NCI-H2196 treated with DMSO at 0.1 percent for 48 hours (cell line): ENCODE results near the gene CYTH1.

Experiments used
- DNase-seq: peaks from one replicate; lab custom pipeline; 2025; ENCODE audit not compliant: unreplicated experiment; lab: John Stamatoyannopoulos, UW

The CYTH1 gene

DNA sequence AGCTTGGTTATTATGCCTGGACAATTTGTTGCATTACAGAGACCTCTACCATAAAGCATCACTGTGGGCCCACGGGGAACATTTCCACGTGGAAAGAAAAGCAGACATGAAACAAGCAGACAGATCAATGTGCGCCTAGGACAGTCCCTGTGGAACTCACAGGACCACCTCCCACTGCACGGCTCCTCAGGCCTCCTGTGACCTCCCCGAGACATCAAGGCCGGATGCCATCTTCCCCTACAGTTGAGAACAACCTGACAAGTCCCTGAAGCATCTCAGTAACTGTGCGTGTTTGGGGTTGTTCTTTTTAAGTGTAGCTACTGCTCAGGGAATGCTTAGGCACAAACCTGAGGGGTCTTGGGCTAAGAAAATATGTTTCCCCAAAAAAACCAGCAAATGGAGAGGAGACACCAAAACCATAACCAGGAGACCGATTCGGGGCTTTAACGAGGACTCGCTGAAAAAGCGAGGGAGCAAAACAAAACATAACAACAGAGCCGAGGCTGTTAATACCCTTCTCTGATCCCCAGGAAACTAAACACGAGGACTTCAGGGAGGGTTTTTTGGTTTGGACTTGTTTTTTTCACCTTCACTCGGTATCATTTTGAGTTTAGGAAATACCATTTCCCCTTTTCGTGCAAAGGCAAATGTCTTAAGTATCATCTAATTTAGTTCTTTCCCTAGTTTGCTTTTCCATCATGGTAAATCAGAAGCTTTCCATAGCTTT, 87.1 kb downstream of the CYTH1 start:
- DNase-seq = no peak

DNA sequence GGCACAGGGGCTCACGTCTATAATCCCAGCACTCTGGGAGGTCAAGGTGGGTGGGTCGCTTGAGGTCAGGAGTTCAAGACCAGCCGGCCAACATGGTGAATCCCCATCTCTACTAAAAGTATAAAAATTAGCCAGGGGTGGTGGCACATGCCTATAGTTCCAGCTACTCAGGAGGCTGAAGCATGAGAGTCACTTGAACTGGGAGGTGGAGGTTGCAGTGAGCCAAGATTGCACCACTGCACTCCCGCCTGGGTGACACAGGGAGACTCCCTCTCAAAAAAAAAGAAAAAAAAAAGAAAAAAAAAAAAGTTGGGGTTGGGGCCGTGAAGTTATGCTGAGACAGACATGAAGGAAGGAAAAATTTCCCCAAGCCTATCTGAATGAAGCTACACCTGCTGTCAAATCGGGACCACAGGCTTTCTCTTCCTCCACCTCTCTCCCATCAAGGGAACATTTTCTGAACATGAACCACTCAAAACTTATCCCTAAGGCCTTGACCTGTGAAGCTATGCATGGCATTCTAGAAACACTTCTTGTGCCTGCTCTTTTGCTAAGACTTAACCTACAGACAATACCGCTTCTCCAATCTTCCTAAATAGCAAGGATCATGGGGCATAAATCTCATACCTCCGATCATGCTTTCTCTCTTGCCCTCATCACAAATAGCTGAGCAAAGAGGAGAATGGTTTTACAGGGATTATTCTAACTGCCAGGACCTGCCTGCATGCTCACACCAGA, 88.6 kb downstream of the CYTH1 start:
- DNase-seq = no peak

DNA sequence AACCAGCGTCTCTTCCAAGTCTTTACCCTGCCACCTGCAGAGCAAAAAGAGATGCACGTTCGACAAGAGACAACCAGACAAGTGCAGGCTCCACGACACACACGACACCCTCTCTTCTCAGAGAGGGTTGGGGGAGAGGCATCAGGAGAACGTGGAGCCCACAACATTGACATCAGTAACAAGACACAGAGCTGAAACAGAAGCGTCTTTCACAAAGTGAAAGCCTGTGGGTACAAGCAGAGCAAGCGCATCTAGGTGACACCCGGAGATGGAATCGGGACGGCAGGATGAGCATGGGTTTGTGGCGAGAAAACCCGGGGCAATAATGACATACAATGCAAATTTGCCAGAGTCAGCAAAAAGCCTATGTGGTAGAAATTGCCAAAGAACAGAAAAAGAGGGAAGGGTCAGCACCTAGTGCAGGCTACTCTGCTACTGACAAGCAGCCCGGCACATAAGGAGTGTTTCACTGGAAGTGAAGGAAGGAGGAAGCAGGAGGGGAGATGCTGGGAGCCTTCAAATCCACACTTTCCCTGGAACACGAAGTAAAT, 89.5 kb downstream of the CYTH1 start:
- no peak for DNase-seq

DNA sequence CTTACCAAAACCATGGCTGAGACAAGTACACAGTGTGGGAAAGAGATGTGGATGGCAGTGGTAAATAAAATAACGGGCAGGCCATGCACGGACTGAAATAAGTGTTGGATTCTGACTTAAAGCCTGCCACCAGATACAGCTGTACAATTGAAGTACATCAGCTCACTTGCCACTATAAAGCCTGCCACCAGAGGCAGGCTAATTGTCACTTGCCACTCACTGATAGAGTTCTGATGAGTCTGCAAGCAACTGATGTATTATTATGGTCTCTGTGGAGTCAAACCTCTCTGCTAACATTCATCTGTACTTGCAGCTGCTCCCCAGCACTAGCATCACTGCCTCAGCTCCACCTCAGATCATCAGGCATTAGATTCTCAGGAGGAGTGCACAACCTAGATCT, 93.0 kb downstream of the CYTH1 start:
- no peak for DNase-seq

DNA sequence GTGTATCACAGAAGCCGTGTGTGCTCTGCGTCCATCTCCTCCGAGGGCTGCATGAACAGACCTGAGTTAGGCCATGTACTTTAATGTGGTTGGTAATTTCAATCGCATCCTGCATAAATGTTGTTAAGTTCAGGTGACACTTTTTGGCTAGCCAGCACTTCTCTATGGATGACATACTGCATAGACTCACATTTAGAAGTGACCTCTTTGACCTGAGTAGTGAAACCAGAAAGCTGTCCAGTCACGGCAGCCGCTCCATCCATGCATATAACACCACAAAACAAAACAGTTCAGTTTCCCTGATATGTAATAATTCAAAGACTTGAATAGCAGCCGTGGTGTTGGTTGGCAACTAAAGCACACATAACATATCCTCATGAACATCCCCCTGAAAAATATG, 94.1 kb downstream of the CYTH1 start:
- no peak for DNase-seq

DNA sequence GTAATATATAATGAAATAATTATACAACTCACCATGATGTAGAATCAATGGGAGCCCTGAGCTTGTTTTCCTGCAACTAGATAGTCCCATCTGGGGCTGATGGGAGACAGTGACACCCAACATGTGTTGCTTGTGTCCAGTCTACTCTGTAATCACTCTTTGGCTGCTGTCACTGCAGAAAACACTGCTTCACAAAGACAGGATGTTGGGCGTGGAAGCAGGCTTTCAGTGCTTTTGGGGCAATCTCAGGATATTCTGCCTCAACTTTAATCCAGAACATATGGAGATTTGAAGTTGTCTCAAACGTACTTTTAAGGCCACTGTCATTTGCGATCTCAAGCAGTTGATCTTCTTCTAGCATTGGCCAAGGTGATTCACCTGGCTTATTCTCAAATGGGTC, 94.9 kb downstream of the CYTH1 start:
- DNase-seq = no peak

DNA sequence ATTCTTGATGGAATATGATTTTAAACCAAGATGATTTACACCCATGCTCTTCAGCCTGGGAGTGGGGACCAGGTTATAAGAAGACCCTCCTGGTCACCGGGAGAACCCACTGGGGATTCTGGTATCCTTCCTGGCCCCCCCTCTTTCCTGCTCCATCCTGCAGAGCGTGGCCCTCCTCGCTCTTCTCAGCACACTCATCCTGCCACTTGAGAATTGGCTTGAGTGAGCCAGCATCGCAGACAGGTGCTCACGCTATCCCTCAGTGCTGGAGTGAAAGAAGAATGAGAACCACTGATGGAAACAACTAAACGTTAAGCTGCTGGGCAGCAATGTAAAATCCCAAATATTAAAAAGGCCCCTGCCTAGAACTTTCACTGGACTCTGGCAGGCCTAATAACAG, 98.0 kb downstream of the CYTH1 start:
- no peak for DNase-seq

DNA sequence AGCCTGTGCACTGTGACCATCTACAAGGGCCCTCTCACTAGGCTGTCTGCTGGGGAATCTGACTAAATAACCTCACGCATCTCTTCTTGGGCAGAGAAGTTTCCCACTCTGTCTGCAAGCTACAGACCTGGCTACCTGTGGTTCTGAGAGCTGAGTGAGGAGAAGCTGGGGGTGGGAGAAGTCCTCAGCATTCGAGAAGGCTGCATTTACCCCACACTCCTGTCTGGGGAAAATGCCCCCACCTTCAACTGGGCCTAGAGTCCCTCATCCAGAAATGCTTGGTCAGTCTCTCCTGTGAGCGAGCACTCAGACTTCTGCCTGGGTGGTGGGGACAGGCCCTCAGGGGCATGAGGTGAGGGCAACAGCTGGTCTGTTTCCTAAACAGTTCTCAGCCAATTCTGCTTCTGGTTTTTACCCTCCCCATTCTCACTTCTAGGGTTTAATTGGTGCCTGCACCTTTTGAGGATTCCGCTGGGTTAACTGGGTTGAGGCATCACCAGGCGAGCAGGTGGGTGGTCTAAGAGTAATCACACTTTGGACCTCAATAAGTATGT, 98.6 kb downstream of the CYTH1 start:
- no peak for DNase-seq

DNA sequence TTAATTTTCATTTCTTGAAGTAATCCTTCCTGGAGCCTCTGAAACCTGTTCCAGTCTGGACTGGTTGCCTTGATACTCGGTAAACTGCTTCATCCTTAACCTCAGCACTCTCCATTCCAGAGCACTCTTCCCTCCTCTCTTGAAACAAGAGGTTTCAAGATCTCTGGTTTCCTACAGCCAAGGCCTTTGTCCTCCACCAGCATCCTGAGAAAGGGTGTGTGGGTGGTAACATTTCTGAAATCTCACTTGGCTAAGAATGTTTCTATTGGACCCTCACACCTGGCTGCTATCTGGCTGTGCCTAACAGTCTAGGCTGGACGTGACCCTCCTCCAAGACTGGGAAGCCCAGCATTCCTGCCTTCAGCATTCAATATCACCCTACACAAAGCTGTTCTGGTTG, 99.7 kb downstream of the CYTH1 start:
- no peak for DNase-seq

DNA sequence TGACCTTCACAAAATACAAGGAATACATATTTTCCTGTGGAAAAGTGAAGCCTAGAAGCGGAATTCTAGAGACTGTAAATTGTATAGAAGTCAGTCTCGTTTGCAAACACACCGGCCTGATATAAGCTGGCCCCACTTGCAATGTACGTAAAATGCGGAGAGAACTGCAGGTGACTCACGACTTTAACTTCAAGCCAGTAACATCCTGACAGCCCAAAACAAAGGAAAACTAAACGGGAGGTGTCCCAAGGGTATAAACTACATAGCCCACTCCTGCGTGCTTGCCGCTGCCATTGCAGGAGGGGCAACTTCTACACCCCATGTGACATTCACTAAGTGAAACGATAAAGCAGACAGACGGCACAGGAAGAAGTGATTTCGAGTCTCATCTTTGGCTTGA, 101.6 kb downstream of the CYTH1 start:
- DNase-seq = no peak

DNA sequence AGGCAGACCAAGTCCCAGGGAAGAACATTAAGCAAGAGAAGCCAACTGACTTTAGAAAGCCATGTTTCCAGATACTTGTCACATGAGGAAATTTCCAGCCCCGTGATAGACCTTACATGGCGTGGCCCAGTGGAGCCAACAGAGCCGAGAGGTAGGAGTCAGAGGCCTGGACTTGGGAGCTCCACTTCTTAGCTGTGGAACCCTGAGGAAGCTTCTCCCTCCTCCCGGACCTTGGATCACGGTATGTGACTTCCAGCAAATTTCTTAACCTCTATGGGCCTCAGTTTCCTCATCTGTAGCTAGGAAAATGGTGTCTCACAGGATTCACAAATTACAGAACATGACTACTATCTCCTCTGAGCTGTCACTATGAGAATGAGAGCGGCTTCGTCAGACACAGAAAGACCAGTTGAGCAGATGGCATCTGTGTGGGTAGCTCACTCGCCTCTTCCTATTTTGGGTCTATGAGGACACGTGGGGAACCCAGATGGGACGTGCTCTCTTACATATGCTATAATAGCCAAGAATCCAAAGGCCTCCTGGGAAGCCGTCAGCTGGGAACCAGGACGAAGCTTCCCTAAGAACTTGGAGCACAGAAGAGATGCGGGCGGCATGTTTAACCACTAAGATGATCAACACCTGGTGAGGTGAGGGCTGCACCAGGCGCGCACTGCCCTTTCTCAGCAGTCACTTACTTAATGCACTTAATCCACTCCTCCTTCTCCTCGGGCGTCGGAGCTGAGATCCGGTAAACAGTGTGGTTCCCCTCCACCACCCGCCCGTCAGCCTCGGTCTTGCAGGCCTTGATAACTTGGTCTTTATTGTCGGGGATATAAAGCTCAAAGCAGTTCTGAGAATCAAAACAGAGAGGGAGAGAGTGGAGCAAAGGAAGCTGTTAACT, 102.3 kb downstream of the CYTH1 start:
- DNase-seq = no peak

DNA sequence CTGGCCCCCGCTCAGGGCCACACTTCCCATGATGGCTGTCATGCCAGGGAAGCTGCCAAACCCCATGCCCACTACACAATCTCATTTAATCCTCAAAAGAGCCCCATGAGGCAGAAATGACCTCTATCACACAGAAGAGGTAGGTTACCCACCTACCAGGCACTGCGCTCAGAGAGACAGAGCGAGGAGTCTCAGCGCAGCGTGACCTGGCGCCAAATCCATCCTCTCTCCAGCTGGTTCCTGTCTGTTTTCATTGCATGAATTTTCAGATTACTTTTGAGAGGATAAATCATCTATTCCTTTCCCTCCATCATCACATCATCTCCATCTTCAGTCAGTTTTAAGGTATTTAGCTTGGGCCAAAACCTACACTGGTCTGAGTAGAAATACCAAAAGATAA, 103.4 kb downstream of the CYTH1 start:
- DNase-seq = no peak

DNA sequence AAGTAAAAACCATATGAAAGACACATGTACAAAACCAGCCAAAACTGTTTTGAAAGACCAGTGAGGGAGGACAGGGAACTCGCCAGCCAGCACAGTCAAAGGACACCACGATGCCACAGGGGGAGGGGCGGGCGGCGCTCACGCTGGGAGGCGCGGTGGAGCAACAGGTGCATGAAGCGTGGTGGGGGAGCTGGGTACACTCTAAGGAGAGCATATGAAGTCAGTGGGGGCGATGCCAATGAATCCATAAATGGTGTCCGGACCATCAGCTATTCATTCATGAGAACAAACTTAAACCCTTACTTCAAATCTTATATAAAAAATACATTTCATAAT, 103.9 kb downstream of the CYTH1 start:
- DNase-seq = no peak

DNA sequence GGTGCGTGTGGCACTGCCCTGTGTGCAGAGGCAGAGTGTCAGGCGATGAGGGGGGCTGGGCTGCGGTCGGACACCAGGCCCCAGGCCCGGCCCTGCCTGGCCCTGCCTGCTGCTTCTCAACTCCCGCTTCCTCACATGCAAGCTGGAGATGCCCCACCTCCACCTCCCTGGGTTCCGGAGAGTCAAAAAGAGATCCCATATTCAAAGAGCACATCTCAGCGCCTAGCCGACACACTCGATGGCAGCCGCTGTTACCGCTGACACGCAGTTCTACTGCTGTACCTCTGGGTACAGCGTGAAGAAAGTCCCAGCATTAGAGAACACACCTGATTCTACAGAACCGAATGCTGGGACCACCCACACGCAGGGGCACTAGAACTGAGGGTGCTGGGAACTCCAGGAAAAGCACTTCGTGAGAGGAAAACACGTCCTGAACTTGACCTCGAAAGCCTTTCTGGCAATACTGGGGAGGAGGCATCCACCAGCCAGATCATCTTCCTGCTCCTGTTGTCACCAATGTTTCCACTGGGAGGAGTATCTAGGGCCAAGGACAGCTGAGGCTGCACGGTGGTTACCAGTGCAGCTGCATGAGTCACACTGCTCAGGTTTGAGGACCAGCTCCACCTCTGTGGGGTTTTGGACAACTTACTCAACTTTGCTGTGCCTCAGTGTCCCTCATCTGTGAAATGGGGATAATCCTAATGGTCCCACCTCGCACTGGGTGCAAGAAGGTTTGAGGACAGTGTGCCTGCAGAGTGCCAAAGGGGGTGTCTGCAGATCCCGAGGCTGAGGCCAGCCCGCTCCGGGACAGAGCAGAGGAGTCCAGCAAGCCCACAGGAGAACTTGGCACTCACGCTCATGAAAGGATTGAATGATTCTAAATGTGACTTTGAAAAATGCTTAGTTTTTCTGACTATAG, 104.5 kb downstream of the CYTH1 start:
- no peak for DNase-seq

DNA sequence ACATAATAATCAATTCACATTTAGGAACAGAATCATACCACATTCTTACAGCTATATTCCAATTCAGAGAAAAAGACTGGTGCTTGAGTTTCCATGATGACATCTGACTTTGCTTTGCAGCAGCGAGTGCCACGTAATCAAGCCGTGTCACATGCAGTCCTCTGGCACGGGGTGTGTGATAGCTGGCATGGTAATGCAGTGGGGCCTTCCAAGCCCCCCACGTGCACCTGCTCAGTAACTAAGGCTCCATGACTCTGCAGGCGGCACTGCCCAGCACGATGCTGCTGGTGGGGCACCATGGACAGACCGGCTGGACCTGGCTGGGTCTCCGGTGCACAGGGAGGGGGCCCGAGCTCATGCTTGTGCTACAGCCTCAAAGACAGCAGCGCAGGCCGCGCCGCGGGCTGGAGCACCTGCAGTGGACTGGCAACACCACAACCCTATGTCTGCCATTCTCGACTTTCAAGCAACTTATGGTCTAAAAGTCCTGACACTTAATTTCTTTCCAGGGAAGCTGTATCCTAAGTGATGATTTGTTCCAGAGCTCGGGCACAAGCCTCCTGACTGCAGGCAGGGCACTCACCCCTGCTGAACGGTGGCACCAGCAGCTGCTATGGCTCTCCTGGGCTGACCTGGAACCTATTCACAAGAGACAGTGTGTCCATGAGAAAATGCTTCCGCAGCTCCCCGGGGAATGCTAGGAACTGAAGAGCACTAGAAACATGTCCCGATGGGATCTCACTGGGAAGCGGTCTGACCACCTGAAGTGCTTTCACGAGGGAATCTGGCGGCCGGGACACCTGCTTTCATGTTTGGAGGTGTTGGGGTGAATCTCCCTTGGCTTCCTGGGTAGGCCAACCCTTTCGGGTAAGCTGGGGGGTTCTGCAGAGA, 105.4 kb downstream of the CYTH1 start:
- no peak for DNase-seq

DNA sequence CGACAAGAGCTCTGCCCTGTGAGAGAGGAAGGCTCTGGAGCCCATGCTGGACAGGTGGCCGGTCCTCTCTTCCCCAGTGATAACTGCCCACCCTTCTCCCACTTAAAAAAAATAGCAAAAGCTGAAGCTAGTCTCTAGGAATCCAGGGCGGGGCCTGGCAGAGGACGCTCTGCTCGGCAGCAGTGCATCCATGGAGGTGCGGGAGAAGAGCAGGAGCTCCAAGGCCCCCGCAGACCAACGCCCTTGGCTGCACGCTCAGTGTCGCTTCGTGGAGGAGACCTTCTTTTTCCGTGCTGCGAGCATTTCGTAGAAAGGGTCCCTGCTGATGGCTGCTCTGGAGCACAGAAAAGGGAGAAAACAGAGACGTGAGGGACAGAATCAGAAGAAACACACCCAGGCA, 106.2 kb downstream of the CYTH1 start:
- DNase-seq = no peak

DNA sequence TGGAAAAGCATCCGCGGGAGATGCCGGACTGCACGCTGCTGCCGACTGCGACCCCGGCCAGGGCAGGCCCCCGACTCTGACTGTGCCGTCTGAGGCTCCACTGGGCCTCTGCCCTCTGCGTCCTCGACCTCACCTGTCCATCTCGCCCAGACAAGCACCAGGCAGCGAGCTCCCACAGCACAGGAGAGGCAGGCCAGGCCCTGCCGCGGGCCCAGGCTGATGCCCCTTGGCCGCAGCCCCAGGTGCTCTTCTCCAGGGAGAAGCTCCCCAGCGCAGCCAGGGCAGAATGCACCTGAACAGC, 106.8 kb downstream of the CYTH1 start:
- DNase-seq = no peak

DNA sequence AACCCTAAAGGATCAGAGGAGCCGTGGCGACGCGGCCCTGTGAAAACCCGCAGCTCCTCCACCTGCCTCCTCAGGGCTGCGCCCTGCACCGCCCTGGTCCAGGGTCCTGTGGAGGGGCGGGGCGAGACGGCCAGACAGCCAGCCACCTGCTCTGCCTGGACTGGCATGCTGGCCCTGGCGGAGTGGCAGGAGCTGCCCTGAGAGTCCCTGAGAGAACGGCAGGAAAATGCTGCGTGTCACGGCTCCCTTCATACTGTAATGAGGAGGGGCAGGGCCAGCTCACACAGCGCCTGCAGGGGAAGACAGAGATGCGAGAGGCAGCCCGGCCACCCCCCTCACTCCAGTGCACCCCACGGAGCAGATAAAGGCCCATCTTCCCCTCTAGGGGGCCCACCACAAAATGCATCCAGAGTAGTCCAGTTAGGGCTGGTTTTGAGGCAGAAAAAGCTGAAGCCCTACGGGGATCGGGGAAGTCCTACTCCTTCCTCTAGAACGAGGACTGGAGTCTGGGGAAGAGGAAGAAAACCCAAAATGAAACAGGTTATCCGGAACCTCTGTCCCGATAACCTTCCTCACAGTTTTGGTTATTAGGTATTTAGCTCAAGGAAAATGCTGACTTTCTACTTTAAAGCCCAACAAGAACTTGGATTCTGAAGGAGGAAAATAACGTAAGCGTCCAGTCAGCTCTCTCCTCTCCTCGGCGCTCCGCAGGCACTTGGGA, 107.3 kb downstream of the CYTH1 start:
- DNase-seq = peak; percentile 84

DNA sequence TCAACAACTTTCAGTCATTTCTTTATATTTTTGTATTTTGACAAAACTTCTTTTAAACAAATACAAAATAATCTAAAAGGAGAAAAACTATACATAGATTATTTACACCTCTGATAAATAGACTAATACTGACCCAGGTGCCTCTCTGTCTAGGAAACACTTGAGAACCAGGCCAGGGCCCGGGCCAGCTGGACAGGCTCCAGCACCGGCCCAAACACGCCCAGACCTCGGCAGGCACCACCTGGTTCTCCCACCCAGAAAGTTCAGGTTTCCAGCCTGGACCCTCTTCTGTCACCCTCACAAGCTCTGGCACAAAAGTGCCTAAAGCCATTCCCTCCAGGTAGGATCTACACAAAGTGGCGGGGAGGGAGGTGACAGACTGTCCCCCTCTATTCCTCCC, 107.9 kb downstream of the CYTH1 start:
- DNase-seq = peak; percentile 84
